Endothelial cell of umbilical vein (primary cell): ENCODE data around the gene TGM1.

ENCODE experiments used
- EZH2 ChIP-seq: IDR thresholded peaks from 2 replicates; pipeline ENCODE4 v1.6.1; 2012; ENCODE audit warnings: borderline replicate concordance, low read depth, mild to moderate bottlenecking, moderate library complexity, low read length, inconsistent platforms; ENCODE audit not compliant: severe bottlenecking
- FOS ChIP-seq: IDR thresholded peaks from 2 replicates; pipeline ENCODE4 v1.6.1; 2011; ENCODE audit warnings: mild to moderate bottlenecking, low read length, moderate library complexity, borderline replicate concordance; ENCODE audit not compliant: insufficient read depth
- POLR2A ChIP-seq: IDR thresholded peaks from 2 replicates; pipeline ENCODE4 v1.6.1; 2012; ENCODE audit warnings: low read depth, mild to moderate bottlenecking, control low read depth, low read length
- POLR2AphosphoS5 ChIP-seq: IDR thresholded peaks from 2 replicates; pipeline ENCODE4 v1.6.1; 2012; ENCODE audit warnings: low read depth, mild to moderate bottlenecking, control low read depth, low read length, moderate library complexity; ENCODE audit not compliant: insufficient read depth
- TF ChIP-seq, protein P1 (sequence below), 2 donors: IDR thresholded peaks; 1 replicate in 1 of 2; 2 replicates in 1 of 2; pipeline ENCODE4 v1.5.1; 2011; ENCODE audit warnings: low read length in 2 of 2, mild to moderate bottlenecking in 2 of 2, moderate library complexity in 2 of 2, control low read depth in 1 of 2, inconsistent platforms in 1 of 2, low read depth in 1 of 2; ENCODE audit not compliant: insufficient read depth in 1 of 2; ENCODE audit errors: extremely low read depth in 1 of 2
- TF ChIP-seq, protein P2 (sequence below): IDR thresholded peaks from 2 replicates; pipeline ENCODE4 v1.6.1; 2011; ENCODE audit not compliant: insufficient read depth, insufficient read length

DNA sequence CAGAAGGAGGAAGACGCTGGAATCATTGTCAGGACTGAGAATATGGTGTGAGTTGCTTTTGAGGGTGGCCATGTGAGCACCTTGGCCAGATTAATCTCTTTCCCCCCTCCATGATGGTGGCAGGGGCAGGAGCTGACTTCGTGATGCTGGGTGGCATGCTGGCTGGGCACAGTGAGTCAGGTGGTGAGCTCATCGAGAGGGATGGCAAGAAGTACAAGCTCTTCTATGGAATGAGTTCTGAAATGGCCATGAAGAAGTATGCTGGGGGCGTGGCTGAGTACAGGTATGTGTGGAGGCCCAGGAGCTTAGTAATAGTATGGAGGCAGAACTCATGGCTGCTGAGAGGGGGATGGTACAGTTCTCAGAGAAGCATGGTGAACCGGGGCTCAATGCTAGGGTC, 24.9 kb downstream of the TGM1 start:
- no peak for TF ChIP-seq POLR2AphosphoS5
- no peak for TF ChIP-seq EZH2
- no peak for TF ChIP-seq POLR2A
- TF ChIP-seq, protein P1, sequence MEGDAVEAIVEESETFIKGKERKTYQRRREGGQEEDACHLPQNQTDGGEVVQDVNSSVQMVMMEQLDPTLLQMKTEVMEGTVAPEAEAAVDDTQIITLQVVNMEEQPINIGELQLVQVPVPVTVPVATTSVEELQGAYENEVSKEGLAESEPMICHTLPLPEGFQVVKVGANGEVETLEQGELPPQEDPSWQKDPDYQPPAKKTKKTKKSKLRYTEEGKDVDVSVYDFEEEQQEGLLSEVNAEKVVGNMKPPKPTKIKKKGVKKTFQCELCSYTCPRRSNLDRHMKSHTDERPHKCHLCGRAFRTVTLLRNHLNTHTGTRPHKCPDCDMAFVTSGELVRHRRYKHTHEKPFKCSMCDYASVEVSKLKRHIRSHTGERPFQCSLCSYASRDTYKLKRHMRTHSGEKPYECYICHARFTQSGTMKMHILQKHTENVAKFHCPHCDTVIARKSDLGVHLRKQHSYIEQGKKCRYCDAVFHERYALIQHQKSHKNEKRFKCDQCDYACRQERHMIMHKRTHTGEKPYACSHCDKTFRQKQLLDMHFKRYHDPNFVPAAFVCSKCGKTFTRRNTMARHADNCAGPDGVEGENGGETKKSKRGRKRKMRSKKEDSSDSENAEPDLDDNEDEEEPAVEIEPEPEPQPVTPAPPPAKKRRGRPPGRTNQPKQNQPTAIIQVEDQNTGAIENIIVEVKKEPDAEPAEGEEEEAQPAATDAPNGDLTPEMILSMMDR (IDR thresholded peaks at IDR 0.05; ENCODE audit: extremely low read depth in 1 of 2, insufficient read depth in 1 of 2, low read depth in 1 of 2, low read length in 2 of 2), result no peak
- TF ChIP-seq, protein P2, sequence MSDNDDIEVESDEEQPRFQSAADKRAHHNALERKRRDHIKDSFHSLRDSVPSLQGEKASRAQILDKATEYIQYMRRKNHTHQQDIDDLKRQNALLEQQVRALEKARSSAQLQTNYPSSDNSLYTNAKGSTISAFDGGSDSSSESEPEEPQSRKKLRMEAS, result no peak
- no peak for TF ChIP-seq FOS
